Ishikawa (cell line): ENCODE measurements around the gene C1orf198.

Source experiments
- CEBPB ChIP-seq: IDR thresholded peaks from 2 replicates; pipeline ENCODE4 v1.6.1; 2012
- CREB1 ChIP-seq: IDR thresholded peaks from 2 replicates; pipeline ENCODE4 v1.6.1; 2012; ENCODE audit warnings: low read depth
- EGR1 ChIP-seq: IDR thresholded peaks from 2 replicates; pipeline ENCODE4 v1.6.1; 2012
- EP300 ChIP-seq: IDR thresholded peaks from 2 replicates; pipeline ENCODE4 v1.6.1; 2012; ENCODE audit warnings: borderline replicate concordance
- FOXM1 ChIP-seq: IDR thresholded peaks from 2 replicates; pipeline ENCODE4 v1.6.1; 2012; ENCODE audit warnings: low read depth, borderline replicate concordance
- NFIC ChIP-seq: IDR thresholded peaks from 2 replicates; pipeline ENCODE4 v1.6.1; 2012
- RAD21 ChIP-seq: IDR thresholded peaks from 2 replicates; pipeline ENCODE4 v1.6.1; 2012; ENCODE audit warnings: low read depth
- TAF1 ChIP-seq: IDR thresholded peaks from 2 replicates; pipeline ENCODE4 v1.6.1; 2012; ENCODE audit warnings: low read depth, mild to moderate bottlenecking
- TCF12 ChIP-seq: IDR thresholded peaks from 2 replicates; pipeline ENCODE4 v1.6.1; 2012; ENCODE audit warnings: low read depth
- TEAD4 ChIP-seq: IDR thresholded peaks from 2 replicates; pipeline ENCODE4 v1.6.1; 2012
- YY1 ChIP-seq: IDR thresholded peaks from 2 replicates; pipeline ENCODE4 v1.6.1; 2012; ENCODE audit warnings: low read depth
- ZBTB7A ChIP-seq: IDR thresholded peaks from 2 replicates; pipeline ENCODE4 v1.6.1; 2012; ENCODE audit warnings: low read depth
- TF ChIP-seq, protein P1 (sequence below): IDR thresholded peaks from 2 replicates; pipeline ENCODE4 v1.6.1; 2012
- TF ChIP-seq, protein P2 (sequence below): IDR thresholded peaks from 2 replicates; pipeline ENCODE4 v1.6.1; 2012; ENCODE audit warnings: low read depth, mild to moderate bottlenecking
- TF ChIP-seq, protein P3 (sequence below): IDR thresholded peaks from 2 replicates; pipeline ENCODE4 v1.6.1; 2012

Gene C1orf198

DNA sequence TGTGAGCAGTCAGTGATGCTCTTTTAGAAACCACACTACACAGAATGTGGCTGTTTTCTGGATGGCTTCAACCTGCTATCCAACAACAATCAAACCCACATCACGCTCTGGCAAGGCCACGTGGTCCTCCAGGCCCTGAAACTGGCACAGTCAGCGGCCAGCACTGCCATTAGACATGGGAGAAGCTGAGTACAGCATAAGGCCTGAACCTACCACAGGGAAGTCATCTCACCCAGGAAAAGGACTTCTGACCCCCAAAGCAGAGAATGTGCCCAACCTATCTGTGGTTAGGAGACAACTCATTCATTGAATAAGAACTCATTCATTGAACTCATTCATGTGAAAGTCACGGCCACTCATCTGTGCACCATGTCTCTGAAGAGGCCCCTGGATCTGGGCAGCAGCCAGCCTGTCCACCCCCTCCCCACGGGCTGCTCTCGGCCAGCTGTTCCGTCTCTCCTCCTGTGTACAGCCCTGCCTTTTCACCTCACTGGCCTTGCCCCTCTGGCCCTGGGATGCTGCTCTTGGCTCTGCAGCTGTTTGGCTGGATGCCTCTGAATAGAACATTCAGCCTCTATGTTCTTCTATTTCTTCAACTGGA lies 41.1 kb downstream of the C1orf198 start:
- TF ChIP-seq, protein P1, sequence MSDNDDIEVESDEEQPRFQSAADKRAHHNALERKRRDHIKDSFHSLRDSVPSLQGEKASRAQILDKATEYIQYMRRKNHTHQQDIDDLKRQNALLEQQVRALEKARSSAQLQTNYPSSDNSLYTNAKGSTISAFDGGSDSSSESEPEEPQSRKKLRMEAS, result no peak
- no peak for TF ChIP-seq YY1

DNA sequence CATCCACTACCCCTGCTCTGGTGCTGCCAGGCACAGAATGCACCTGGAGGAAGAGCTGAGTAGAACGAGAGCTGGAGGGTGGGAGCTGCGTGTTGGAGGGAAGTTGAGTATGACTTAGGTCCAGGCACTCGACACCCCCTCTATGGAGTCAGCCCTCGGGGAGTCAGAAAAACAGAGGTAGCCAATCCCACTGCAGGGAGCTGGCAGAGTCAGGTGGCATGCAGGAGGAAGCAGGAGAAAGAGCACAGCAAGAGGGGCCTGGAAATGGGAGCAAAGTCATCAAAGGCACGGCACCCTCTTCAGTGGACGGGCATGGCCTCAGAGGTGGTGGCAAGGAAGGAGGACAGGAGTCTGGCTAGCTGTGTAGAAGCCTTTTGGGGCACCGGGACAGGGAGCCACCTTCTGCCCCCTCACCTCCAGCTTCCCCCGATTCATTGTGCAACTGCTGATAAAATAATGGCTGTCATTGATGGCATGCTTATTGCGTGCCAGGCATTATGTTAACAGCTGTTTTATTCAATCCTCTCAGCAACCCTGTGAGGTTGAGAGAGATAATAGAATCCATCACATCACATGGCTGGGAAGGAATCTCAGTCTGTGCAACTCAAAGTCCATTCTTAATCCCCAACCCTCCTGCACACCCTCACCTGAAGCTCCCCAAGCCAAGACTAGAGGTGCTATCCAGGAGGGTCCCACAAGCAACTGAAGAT lies 42.0 kb downstream of the C1orf198 start:
- no peak for TF ChIP-seq TEAD4
- no peak for TF ChIP-seq EP300
- TF ChIP-seq, protein P2, sequence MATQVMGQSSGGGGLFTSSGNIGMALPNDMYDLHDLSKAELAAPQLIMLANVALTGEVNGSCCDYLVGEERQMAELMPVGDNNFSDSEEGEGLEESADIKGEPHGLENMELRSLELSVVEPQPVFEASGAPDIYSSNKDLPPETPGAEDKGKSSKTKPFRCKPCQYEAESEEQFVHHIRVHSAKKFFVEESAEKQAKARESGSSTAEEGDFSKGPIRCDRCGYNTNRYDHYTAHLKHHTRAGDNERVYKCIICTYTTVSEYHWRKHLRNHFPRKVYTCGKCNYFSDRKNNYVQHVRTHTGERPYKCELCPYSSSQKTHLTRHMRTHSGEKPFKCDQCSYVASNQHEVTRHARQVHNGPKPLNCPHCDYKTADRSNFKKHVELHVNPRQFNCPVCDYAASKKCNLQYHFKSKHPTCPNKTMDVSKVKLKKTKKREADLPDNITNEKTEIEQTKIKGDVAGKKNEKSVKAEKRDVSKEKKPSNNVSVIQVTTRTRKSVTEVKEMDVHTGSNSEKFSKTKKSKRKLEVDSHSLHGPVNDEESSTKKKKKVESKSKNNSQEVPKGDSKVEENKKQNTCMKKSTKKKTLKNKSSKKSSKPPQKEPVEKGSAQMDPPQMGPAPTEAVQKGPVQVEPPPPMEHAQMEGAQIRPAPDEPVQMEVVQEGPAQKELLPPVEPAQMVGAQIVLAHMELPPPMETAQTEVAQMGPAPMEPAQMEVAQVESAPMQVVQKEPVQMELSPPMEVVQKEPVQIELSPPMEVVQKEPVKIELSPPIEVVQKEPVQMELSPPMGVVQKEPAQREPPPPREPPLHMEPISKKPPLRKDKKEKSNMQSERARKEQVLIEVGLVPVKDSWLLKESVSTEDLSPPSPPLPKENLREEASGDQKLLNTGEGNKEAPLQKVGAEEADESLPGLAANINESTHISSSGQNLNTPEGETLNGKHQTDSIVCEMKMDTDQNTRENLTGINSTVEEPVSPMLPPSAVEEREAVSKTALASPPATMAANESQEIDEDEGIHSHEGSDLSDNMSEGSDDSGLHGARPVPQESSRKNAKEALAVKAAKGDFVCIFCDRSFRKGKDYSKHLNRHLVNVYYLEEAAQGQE, result no peak
- TF ChIP-seq FOXM1, result no peak
- TF ChIP-seq TAF1, result no peak
- TF ChIP-seq YY1, result no peak
- TF ChIP-seq ZBTB7A, result no peak

DNA sequence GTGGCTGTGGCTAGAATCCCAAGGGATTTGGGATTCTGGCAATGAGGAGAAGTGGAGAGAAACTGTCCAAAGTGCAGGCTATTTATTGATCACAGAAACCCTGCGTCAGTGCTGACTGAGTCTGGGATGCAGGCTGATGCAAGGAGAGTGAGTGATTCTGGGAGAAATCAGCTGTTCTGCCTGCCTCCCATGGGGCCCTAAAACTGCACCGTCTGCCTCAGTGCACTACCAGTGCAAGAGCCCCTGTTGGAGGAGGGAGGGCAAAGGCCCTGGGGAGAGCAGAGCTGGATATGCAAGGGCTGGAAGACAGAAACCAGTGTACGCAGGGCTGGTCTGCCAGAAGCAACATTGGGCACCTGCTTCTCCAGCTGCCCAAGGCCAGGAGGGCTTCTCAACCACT lies 42.6 kb downstream of the C1orf198 start:
- TF ChIP-seq TCF12 (no peak), YY1 (no peak), TAF1 (no peak), ZBTB7A (no peak), CEBPB (no peak)
- TF ChIP-seq, protein P1, result no peak

DNA sequence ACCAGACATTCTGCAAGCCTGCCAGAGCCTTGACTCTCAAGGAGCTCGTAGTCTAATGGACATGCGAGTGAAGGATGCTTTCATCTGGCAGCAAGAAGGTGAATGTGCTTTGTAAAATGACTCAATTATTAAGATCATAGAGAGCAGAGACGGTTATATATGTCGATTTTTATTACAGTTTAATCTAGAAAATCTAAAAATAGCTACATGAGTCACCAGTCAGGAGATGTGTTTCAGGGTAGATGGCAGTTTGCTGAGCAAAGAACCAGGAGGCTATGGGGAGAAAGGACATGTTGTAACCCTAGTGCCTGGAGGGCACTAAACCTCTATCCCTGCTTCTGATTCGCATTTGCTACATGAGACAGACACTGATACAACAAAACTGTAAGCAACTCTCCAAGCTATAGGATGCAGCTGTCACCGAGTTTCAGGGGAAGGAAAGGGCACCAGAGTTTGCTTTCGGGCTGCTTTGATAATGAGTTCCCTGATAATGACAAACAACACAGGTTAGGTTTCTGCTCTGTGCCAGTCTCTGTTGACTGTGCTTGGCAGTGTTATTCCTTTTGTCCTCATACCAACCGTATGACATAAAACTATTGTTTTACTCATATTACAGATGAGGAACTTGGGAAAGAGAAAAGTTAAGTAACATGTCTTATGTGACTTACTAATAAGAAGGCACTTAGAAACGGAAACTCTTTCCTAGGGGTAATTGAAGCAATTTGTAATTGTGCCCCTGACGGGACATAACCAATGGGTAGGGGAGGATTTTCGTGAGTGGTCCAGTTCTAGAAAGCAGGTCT lies 43.2 kb downstream of the C1orf198 start:
- no peak for TF ChIP-seq CREB1
- no peak for TF ChIP-seq RAD21
- TF ChIP-seq EGR1, result no peak
- no peak for TF ChIP-seq NFIC
- TF ChIP-seq, protein P3, sequence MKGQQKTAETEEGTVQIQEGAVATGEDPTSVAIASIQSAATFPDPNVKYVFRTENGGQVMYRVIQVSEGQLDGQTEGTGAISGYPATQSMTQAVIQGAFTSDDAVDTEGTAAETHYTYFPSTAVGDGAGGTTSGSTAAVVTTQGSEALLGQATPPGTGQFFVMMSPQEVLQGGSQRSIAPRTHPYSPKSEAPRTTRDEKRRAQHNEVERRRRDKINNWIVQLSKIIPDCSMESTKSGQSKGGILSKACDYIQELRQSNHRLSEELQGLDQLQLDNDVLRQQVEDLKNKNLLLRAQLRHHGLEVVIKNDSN, result no peak
- TF ChIP-seq TAF1, result no peak
- no peak for TF ChIP-seq ZBTB7A
- TF ChIP-seq TCF12, result no peak
- TF ChIP-seq YY1, result no peak
- no peak for TF ChIP-seq TEAD4
- TF ChIP-seq EP300, result no peak
- no peak for TF ChIP-seq CEBPB
- TF ChIP-seq, protein P1, result no peak
- TF ChIP-seq FOXM1, result no peak
- TF ChIP-seq, protein P2, result no peak

DNA sequence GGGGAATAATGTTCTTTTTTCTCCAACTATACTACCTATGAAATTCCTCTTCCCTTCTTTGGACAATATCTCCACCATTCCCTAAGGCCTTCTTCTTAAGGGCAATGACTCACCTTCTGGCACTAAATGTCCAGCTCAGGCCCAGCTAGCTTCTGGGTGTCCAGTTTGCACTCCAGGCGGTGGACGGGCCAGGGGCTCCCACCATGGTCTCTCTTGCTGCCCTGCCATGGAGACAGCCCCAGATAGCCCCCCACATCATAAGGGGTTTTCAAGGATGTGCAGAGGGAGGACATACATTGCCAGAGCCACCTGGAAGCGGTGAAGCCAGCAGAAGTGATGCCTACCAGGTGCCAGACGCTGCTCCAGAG lies 43.8 kb downstream of the C1orf198 start:
- TF ChIP-seq EGR1 (no peak), CEBPB (no peak), ZBTB7A (no peak), YY1 (no peak), FOXM1 (no peak), RAD21 (no peak), CREB1 (no peak), EP300 (no peak), TCF12 (no peak), TEAD4 (no peak), TAF1 (no peak)
- TF ChIP-seq, protein P2, result no peak
- TF ChIP-seq, protein P1, result no peak
- TF ChIP-seq, protein P3, result no peak
